Panc1 (cell line): ENCODE measurements around the gene YY1AP1.

Experiments used
- POLR2AphosphoS5 ChIP-seq: IDR thresholded peaks from 2 replicates; pipeline ENCODE4 v1.6.1; 2012; ENCODE audit warnings: mild to moderate bottlenecking, low read depth, low read length, moderate library complexity
- SIN3A ChIP-seq: IDR thresholded peaks from 2 replicates; pipeline ENCODE4 v1.6.1; 2012; ENCODE audit warnings: low read depth, mild to moderate bottlenecking, low read length, moderate library complexity, borderline replicate concordance; ENCODE audit not compliant: insufficient read depth
- TCF7L2 ChIP-seq: IDR thresholded peaks from 2 replicates; pipeline ENCODE4 v1.6.1; 2011; ENCODE audit warnings: mild to moderate bottlenecking, low read depth, low read length, inconsistent platforms
- TF ChIP-seq, protein P1 (sequence below): fragments of 450-650 bp; IDR thresholded peaks from 2 replicates; pipeline ENCODE4 v1.5.1; 2017; ENCODE audit warnings: mild to moderate bottlenecking
- TF ChIP-seq, protein P2 (sequence below), 2 experiments: IDR thresholded peaks; 2 replicates each; pipeline ENCODE4 v1.6.1; 2011 to 2012; ENCODE audit warnings: low read depth in 2 of 2, control low read depth in 1 of 2, low read length in 1 of 2, mild to moderate bottlenecking in 1 of 2, moderate library complexity in 1 of 2; ENCODE audit not compliant: insufficient read depth in 1 of 2

DNA sequence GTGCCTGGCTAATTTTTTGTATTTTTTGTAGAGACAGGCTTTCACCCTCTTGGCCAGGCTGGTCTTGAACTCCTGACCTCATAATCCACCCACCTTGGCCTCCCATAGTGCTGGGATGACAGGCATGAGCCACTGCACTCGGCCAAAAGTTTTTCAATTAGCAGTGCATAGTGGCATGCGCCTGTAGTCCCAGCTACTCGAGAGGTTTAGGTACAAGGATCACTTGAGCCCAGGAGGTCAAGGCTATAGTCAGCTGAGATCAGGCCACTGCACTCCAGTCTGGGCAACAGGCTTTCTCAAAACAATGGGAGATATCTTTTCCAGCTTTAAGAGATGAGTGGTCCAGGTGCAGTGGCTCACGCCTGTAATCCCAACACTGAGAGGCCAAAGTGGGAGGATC, 31.1 kb upstream of the YY1AP1 start:
- TF ChIP-seq, protein P1, sequence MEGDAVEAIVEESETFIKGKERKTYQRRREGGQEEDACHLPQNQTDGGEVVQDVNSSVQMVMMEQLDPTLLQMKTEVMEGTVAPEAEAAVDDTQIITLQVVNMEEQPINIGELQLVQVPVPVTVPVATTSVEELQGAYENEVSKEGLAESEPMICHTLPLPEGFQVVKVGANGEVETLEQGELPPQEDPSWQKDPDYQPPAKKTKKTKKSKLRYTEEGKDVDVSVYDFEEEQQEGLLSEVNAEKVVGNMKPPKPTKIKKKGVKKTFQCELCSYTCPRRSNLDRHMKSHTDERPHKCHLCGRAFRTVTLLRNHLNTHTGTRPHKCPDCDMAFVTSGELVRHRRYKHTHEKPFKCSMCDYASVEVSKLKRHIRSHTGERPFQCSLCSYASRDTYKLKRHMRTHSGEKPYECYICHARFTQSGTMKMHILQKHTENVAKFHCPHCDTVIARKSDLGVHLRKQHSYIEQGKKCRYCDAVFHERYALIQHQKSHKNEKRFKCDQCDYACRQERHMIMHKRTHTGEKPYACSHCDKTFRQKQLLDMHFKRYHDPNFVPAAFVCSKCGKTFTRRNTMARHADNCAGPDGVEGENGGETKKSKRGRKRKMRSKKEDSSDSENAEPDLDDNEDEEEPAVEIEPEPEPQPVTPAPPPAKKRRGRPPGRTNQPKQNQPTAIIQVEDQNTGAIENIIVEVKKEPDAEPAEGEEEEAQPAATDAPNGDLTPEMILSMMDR, result no peak
- TF ChIP-seq, protein P2, sequence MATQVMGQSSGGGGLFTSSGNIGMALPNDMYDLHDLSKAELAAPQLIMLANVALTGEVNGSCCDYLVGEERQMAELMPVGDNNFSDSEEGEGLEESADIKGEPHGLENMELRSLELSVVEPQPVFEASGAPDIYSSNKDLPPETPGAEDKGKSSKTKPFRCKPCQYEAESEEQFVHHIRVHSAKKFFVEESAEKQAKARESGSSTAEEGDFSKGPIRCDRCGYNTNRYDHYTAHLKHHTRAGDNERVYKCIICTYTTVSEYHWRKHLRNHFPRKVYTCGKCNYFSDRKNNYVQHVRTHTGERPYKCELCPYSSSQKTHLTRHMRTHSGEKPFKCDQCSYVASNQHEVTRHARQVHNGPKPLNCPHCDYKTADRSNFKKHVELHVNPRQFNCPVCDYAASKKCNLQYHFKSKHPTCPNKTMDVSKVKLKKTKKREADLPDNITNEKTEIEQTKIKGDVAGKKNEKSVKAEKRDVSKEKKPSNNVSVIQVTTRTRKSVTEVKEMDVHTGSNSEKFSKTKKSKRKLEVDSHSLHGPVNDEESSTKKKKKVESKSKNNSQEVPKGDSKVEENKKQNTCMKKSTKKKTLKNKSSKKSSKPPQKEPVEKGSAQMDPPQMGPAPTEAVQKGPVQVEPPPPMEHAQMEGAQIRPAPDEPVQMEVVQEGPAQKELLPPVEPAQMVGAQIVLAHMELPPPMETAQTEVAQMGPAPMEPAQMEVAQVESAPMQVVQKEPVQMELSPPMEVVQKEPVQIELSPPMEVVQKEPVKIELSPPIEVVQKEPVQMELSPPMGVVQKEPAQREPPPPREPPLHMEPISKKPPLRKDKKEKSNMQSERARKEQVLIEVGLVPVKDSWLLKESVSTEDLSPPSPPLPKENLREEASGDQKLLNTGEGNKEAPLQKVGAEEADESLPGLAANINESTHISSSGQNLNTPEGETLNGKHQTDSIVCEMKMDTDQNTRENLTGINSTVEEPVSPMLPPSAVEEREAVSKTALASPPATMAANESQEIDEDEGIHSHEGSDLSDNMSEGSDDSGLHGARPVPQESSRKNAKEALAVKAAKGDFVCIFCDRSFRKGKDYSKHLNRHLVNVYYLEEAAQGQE (IDR thresholded peaks at IDR 0.05; ENCODE audit: insufficient read depth in 1 of 2, low read depth in 2 of 2, low read length in 1 of 2), result no peak
- TF ChIP-seq POLR2AphosphoS5 (no peak), SIN3A (no peak), TCF7L2 (no peak)
